B cell (primary cell): ENCODE results near the gene RSL1D1. TPM values are rescaled to one million over a fixed set of nuclear protein-coding genes. Genes with fewer than 3 reads are reported as not detected.
"Not testable (repeated sequence)": the region's sequence is repeated elsewhere in the genome, so short reads cannot be mapped to it uniquely, and the experiment has no call there.

Experiments
- ATAC-seq: fragments of 200-7000 bp; cut with Tn5 transposase; one replicate; pipeline ENCODE4 v1.10.0; 2021; ENCODE audit warnings: low read depth, mild to moderate bottlenecking, moderate number of reproducible peaks, moderate library complexity
- CTCF ChIA-PET: fragments of 350-600 bp; sonication (Branson Sonifier 250); formaldehyde crosslinking; loops from one replicate; lab custom pipeline; 2021; ENCODE audit warnings: antibody characterized with exemption, inconsistent platforms; lab: Charles Lee
- POLR2A ChIA-PET: fragments of 350-600 bp; sonication (Branson Sonifier 250); formaldehyde crosslinking; loops from one replicate; lab custom pipeline; 2021; ENCODE audit warnings: antibody characterized with exemption; lab: Charles Lee
- DNase-seq: peaks from one replicate; pipeline ENCODE4 v3.0.0; 2013
- H2AFZ ChIP-seq: 2 replicates; pipeline ENCODE4 v1.6.1; 2012; ENCODE audit warnings: mild to moderate bottlenecking, low read depth, low read length; ENCODE audit not compliant: insufficient read depth, poor library complexity, severe bottlenecking
- H3K27ac ChIP-seq, 2 donors: 1 replicate in 1 of 2; 2 replicates in 1 of 2; pipeline ENCODE4 v1.5.1; 2012 to 2013; ENCODE audit warnings: low read length in 2 of 2, mild to moderate bottlenecking in 2 of 2, moderate library complexity in 1 of 2
- H3K27me3 ChIP-seq, 4 experiments: fragments of 200-600 bp in 1 of 4; sonication (generic) in 1 of 4; replicated peaks in 1 of 4; 1 replicate in 2 of 4; 2 replicates in 2 of 4; pipeline versions ENCODE4 v1.6.1 to v1.7.0; 2013 to 2016; ENCODE audit warnings: low read length in 3 of 4, mild to moderate bottlenecking in 2 of 4, mixed read lengths in 1 of 4, moderate library complexity in 1 of 4; ENCODE audit not compliant: insufficient read depth in 4 of 4, control insufficient read depth in 3 of 4; ENCODE audit errors: control extremely low read depth in 1 of 4
- H3K36me3 ChIP-seq, 2 experiments: replicated peaks in 1 of 2; 1 replicate in 1 of 2; 2 replicates in 1 of 2; pipeline versions ENCODE4 v1.6.1 to v1.7.1; 2013; ENCODE audit warnings: low read length in 1 of 2; ENCODE audit not compliant: insufficient read depth in 2 of 2, control insufficient read depth in 1 of 2; ENCODE audit errors: control extremely low read depth in 1 of 2, extremely low read depth in 1 of 2
- H3K4me1 ChIP-seq, 2 donors: fragments of 200-600 bp in 1 of 2; sonication (generic) in 1 of 2; 1 replicate in 1 of 2; 2 replicates in 1 of 2; pipeline versions ENCODE4 v1.5.1 to v1.6.1; 2013 to 2017; ENCODE audit warnings: low read length in 2 of 2; ENCODE audit not compliant: control insufficient read depth in 2 of 2, insufficient read depth in 2 of 2
- H3K4me2 ChIP-seq: replicated peaks from 2 replicates; pipeline ENCODE3; 2012; ENCODE audit warnings: mild to moderate bottlenecking, low read depth, low read length; ENCODE audit not compliant: poor library complexity, severe bottlenecking
- H3K4me3 ChIP-seq, 5 experiments: fragments of 200-600 bp in 1 of 5; sonication (generic) in 1 of 5; 1 replicate in 3 of 5; 2 replicates in 2 of 5; pipeline versions ENCODE4 v1.5.1 to v1.7.0; 2011 to 2016; ENCODE audit warnings: low read length in 4 of 5, mild to moderate bottlenecking in 4 of 5, low read depth in 2 of 5, control low read depth in 1 of 5, moderate library complexity in 1 of 5; ENCODE audit not compliant: insufficient read depth in 1 of 5; ENCODE audit errors: control extremely low read depth in 1 of 5, extremely low read depth in 1 of 5
- H3K79me2 ChIP-seq: fragments of 200-600 bp; sonication (generic); one replicate; pipeline ENCODE4 v1.6.0; 2016; ENCODE audit warnings: low read length; ENCODE audit not compliant: control insufficient read depth, insufficient read depth
- H3K9ac ChIP-seq: fragments of 200-600 bp; sonication (generic); 2 replicates; pipeline ENCODE4 v1.6.1; 2017; ENCODE audit warnings: mild to moderate bottlenecking, low read length, moderate library complexity
- H3K9me3 ChIP-seq, 3 donors: one replicate each; pipeline versions ENCODE4 v1.6.1 to v1.7.1; 2013; ENCODE audit warnings: low read length in 2 of 3; ENCODE audit not compliant: control insufficient read depth in 2 of 3, insufficient read depth in 1 of 3; ENCODE audit errors: control extremely low read depth in 1 of 3
- H4K20me1 ChIP-seq: 2 replicates; pipeline ENCODE4 v1.6.0; 2012; ENCODE audit warnings: mild to moderate bottlenecking, low read length; ENCODE audit not compliant: insufficient read depth, control insufficient read depth, poor library complexity, severe bottlenecking
- H3K27ac Mint-ChIP-seq: one replicate; pipeline ENCODE4 v1.8.0; 2021; ENCODE audit warnings: mixed read lengths
- H3K27me3 Mint-ChIP-seq: one replicate; pipeline ENCODE4 v1.8.0; 2021; ENCODE audit warnings: mixed read lengths
- H3K4me1 Mint-ChIP-seq: one replicate; pipeline ENCODE4 v1.8.0; 2021; ENCODE audit warnings: mixed read lengths
- H3K4me3 Mint-ChIP-seq: one replicate; pipeline ENCODE4 v1.8.0; 2021; ENCODE audit warnings: mixed read lengths
- H3K9me3 Mint-ChIP-seq: one replicate; pipeline ENCODE4 v1.8.0; 2022; ENCODE audit warnings: mixed read lengths; ENCODE audit not compliant: insufficient read depth
- EZH2 ChIP-seq: IDR thresholded peaks from 2 replicates; pipeline ENCODE4 v1.6.1; 2012; ENCODE audit warnings: borderline replicate concordance, low read depth, mild to moderate bottlenecking, moderate library complexity, low read length; ENCODE audit not compliant: insufficient read depth, poor library complexity, severe bottlenecking
- WGBS: methylation state at CpG from one replicate; pipeline ENCODE4 v1.1.5; 2013; ENCODE audit warnings: missing lambda C conversion rate; ENCODE audit not compliant: insufficient coverage; 5-methylcytosine and 5-hydroxymethylcytosine counted together
- intact Hi-C: fragments of 100-400 bp; cut with micrococcal nuclease; formaldehyde crosslinking; loops from one replicate; pipeline ENCODE4 v1.10.0; 2022
- polyA plus RNA-seq: library from polyadenylated mRNA; depleted of rRNA; stranded (reverse); fragments of >200 nt; gene quantifications from 2 replicates; pipeline ENCODE4 v1.2.3, GENCODE V29; 2012
- total RNA-seq, 2 donors: library from RNA; stranded (reverse); fragments of 120-200 nt in 1 of 2; gene quantifications; 1 replicate in 1 of 2; 2 replicates in 1 of 2; pipeline versions ENCODE4 v1.2.3 to v1.2.4, GENCODE V29; 2013 to 2022
- TF ChIP-seq, protein P1 (sequence below): fragments of 200-600 bp; IDR thresholded peaks from one replicate; pipeline ENCODE4 v1.8.0; 2022; ENCODE audit warnings: antibody characterized with exemption, mild to moderate bottlenecking

Gene RSL1D1
- total and polyA plus RNA-seq, 2 donors (not counting 1 experiment from before 2014, with no cell fraction given) = 21.1 to 167 TPM

DNA sequence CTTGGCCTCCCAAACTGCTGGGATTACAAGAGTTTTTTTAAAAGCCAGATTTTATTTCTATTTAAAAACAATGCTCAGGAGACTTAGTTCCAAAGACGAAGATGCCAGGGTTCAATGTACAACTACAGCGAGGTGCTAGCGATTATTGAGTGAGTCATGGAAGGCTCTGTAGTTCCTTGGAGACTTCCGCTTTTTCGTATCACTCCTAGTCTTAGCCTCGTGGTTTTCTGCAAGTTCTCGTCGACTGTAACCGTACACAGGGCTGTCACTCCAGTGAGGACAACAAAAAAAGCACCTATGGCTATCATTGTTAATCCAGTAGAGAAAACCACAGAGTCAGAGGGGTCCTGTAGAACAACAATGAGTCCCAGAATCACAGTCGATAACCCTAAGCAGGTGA lies 31.5 kb downstream of the RSL1D1 start:
- Mint-ChIP-seq H3K27me3 (no peaks in the 10 kb centered on the region), H3K4me1 (peaks cover 2% of the 10 kb centered on the region), H3K27ac (no peak overlapping the region), H3K9me3 (no peaks in the 10 kb centered on the region), H3K4me3 (no peak overlapping the region)
- H2AFZ ChIP-seq = no peak overlapping the region
- no peak overlapping the region for H3K27ac ChIP-seq
- H3K4me2 ChIP-seq = no peak overlapping the region
- H3K9ac ChIP-seq = no peak overlapping the region
- H3K9me3 ChIP-seq = no peaks in the 10 kb centered on the region
- no peaks in the 10 kb centered on the region for H3K36me3 ChIP-seq
- no peaks in the 10 kb centered on the region for H3K27me3 ChIP-seq
- H3K79me2 ChIP-seq = no peaks in the 10 kb centered on the region
- no peaks in the 10 kb centered on the region for H4K20me1 ChIP-seq
- POLR2A ChIA-PET = interaction anchor here (0.6 kb wide), 1 partner anchor 929 kb away, joined by 3 read pairs; no protein-coding TSS in a partner anchor
- TF ChIP-seq, protein P1, sequence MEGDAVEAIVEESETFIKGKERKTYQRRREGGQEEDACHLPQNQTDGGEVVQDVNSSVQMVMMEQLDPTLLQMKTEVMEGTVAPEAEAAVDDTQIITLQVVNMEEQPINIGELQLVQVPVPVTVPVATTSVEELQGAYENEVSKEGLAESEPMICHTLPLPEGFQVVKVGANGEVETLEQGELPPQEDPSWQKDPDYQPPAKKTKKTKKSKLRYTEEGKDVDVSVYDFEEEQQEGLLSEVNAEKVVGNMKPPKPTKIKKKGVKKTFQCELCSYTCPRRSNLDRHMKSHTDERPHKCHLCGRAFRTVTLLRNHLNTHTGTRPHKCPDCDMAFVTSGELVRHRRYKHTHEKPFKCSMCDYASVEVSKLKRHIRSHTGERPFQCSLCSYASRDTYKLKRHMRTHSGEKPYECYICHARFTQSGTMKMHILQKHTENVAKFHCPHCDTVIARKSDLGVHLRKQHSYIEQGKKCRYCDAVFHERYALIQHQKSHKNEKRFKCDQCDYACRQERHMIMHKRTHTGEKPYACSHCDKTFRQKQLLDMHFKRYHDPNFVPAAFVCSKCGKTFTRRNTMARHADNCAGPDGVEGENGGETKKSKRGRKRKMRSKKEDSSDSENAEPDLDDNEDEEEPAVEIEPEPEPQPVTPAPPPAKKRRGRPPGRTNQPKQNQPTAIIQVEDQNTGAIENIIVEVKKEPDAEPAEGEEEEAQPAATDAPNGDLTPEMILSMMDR = no peak
- TF ChIP-seq EZH2 = no peak
- WGBS = 56% methylated on average over 10 of the region's 10 CpGs
- CTCF ChIA-PET = interaction anchor here (1.4 kb wide), 1 partner anchor 413 kb away, joined by 4 read pairs; no protein-coding TSS in a partner anchor
- no peaks in the 10 kb centered on the region for H3K4me1 ChIP-seq
- ATAC-seq (peak; percentile 41), DNase-seq (no peak)
- intact Hi-C loops = no loop called here
- H3K4me3 ChIP-seq = no peak overlapping the region

DNA sequence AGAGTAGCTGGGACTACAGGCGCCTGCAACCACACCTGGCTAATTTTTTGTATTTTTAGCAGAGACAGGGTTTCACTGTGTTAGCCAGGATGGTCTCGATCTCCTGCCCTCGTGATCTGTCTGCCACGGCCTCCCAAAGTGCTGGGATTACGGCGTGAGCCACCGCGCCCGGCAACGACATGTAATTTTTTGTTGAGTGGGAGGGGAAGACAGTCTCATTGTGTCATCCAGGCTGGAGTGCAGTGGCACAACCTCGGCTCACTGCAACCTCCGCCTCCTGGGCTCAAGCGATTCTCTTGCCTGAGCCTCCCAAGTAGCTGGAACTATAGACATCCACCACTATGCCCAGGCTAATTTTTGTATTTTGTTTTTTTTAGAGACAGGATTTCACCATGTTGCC lies 32.4 kb downstream of the RSL1D1 start:
- H2AFZ ChIP-seq, CTCF ChIA-PET, H3K9ac ChIP-seq, H3K4me3 ChIP-seq, H3K27ac ChIP-seq, H3K27me3 ChIP-seq, H3K4me1 Mint-ChIP-seq, DNase-seq, H3K4me2 ChIP-seq, POLR2A ChIA-PET, intact Hi-C loops, H3K4me3 Mint-ChIP-seq, H3K36me3 ChIP-seq, H3K27ac Mint-ChIP-seq, H3K9me3 ChIP-seq, H3K9me3 Mint-ChIP-seq, H3K4me1 ChIP-seq, H3K27me3 Mint-ChIP-seq, H4K20me1 ChIP-seq, ATAC-seq, H3K79me2 ChIP-seq: not testable (repeated sequence)
- WGBS = 93% methylated on average over 11 of the region's 13 CpGs
